ENCODE measurements around the gene GSTM3.
"Not testable (repeated sequence)": the region's sequence is repeated elsewhere in the genome, so short reads cannot be mapped to it uniquely, and the experiment has no call there.

The GSTM3 gene

GRCh38 chr1:109757936-109758786 is 17.3 kb upstream of the GSTM3 start:
- H3K27ac ChIP-seq: no peak overlapping the region
- no peak for TF ChIP-seq CTCF (IDR thresholded peaks at IDR 0.05)
- TF ChIP-seq ZFX (IDR thresholded peaks at IDR 0.05; ENCODE audit: borderline replicate concordance): no peak

- TF ChIP-seq CTCF (IDR thresholded peaks at IDR 0.05): no peak
- TF ChIP-seq ZFX (IDR thresholded peaks at IDR 0.05; ENCODE audit: borderline replicate concordance): no peak
- H3K27ac ChIP-seq: no peak overlapping the region
These were observed 16.1 kb upstream of the GSTM3 start for GRCh38 chr1:109756848-109757521.

GRCh38 chr1:109756325-109756724 is 15.5 kb upstream of the GSTM3 start:
- H3K27ac ChIP-seq: not testable (repeated sequence)

DNA sequence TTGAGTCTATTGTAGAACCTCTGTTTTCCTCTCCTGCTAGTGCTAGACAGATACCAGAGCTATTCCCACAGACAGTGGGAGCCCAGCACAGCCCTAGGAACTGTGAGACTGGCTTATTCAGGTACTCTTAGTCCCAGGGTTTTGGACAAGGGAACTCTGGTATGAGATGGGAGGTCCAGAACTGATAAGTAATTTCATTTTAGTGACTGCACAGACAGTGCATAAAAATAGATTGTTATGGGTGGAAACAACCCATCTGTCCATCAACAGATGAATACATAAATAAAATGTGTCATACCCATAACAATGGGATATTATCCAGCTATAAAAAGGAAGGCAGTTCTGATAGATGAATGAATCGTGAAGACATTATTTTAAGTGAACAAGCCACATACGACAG is 13.9 kb upstream of the GSTM3 start:
- H3K27ac ChIP-seq: no peak overlapping the region
- no peak for TF ChIP-seq CTCF (IDR thresholded peaks at IDR 0.05)
- no peak for TF ChIP-seq ZFX (IDR thresholded peaks at IDR 0.05; ENCODE audit: borderline replicate concordance)

GRCh38 chr1:109751531-109752260 is 10.9 kb upstream of the GSTM3 start:
- no peak for TF ChIP-seq ZFX (IDR thresholded peaks at IDR 0.05; ENCODE audit: borderline replicate concordance)
- no peak for TF ChIP-seq CTCF (IDR thresholded peaks at IDR 0.05)
- H3K27ac ChIP-seq: no peak overlapping the region

DNA sequence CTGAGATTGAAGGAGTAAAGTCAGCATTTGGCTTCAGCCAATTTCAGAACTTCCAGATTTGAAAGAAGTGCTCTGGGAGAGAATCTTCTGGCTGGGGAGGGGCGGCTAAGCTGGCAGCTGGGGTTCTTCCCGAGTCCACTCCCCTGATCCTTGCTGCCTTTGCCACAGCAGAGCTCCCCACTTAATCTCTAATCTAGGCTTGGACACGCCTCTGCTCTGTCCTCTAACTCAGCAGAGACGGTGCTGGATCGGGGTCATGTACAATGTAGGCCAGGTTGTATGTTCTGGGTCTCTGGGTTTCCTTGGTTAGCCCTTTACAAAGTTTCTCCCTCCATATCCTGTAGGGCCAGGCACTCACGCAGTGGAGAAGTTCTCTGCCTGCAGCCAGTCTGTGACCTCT is 10.1 kb upstream of the GSTM3 start:
- H3K27ac ChIP-seq: no peak overlapping the region
- TF ChIP-seq ZFX (IDR thresholded peaks at IDR 0.05; ENCODE audit: borderline replicate concordance) (no peak), CTCF (IDR thresholded peaks at IDR 0.05) (no peak)

- no peak for TF ChIP-seq CTCF (IDR thresholded peaks at IDR 0.05)
- H3K27ac ChIP-seq: no peak overlapping the region
These were observed 9.5 kb upstream of the GSTM3 start for GRCh38 chr1:109750241-109750882.

Data from 22Rv1 (cell line).